ENCODE results near the gene RPS6KB2.
"Not testable (repeated sequence)": the region's sequence is repeated elsewhere in the genome, so short reads cannot be mapped to it uniquely, and the experiment has no call there.

Gene RPS6KB2

DNA sequence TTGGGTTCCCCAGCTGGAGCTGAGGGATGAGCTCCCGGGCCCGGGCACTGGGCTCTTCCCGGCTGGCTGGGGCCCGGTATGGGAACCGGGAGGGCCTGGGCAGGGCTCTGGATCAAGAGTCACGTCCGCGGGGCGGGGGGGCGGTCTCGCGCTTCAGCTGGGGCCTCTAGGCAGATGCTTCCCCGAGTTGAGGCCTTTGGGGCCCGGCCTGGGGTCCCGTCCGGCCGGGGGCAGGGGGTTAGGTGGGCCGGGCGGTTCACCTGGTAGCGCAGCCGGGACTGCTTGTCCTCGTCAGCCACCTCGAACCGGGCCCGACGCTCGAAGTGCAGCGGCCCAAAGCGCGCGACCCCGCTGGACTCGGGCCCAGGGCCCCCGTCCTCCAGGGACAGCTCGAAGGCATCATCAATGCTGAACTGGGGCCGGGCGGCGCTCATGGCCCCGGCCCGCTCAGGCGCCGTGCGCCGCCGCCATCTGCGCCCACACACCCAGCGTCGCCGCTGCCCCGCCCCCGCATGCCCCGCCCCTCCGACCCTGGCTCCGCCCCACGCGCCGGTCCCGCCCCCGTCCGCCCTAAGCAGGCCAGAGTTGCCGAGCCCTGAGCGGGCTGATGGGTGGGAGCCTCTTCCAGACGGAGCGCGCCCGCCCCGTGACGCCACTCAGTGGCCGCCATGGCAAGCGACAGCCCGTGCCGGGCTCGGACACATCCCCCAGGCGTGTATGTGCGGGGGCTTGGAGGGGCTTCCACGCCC, 40.6 kb downstream of the RPS6KB2 start, which contains the start of gene TMEM134:
Gene TMEM134, minus strand, starts transcription at position 493 of the 749 bp plus-strand sequence. Its CDS starts 59 bp downstream, at position 434.
- peak; percentile 93 to 94 for DNase-seq

DNA sequence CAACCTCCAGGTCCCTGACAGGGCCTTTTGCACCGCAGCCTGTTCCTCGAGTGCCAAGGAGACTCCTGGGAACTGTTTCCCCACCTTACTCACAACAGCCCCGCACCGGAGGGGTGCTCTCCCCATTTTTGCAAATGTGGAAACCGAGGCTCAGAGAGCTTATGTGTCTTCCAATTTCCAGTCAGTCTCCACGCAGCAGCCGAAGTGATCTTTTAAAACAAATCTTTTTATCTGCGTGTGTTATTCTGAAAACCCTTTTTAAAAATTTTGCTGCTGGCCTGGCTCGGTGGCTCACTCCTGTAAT, 41.2 kb downstream of the RPS6KB2 start:
- DNase-seq = no peak

DNA sequence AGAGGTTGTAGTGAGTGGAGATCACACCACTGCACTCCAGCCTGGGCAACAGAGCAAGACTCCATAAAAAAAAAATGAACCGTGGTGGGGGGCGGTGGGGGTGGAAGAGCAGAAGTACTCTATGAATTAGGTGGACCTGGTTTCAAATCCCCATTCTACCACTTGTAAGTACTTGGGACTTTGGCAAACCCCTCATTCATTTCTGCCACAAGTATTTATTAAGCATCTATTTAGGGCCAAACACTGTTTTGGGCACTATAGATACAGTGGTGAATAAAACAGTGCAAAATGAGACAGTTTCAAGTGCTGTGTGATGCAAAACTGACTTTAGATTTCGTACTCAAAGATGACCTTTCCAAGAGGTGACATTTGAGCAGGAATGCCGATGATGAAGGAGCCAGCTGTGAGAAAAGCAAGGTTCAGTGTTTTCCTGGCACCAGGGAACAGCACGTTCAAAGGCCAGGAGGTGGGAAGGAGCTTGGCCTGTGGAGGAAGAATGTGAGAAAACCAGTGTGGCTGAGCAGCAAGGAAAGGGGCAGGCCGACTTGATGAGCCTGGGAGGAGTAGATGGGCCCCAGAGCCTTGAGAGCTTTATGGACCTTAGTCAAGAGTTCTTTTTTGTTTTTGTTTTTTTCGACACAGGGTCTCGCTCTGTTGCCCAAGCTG, 42.2 kb downstream of the RPS6KB2 start:
- no peak for DNase-seq

DNA sequence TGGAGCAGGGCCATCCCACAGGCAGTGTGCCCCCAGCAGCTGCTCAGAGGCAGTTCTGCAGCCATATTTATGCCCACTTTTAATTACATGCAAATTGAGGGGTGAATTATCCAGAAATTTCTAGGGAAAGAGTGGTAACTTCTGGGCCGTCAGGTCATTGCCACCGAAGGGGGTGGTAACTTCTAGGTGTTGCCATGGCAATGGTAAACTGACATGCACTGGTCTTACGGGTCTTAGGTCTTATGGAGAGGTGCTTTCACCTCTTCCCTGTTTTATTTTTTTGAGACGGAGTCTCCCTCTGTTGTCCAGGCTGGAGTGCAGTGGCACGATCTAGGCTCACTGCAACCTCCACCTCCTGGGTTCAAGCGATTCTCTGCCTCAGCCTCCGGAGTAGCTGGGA, 44.6 kb downstream of the RPS6KB2 start:
- DNase-seq = no peak

DNA sequence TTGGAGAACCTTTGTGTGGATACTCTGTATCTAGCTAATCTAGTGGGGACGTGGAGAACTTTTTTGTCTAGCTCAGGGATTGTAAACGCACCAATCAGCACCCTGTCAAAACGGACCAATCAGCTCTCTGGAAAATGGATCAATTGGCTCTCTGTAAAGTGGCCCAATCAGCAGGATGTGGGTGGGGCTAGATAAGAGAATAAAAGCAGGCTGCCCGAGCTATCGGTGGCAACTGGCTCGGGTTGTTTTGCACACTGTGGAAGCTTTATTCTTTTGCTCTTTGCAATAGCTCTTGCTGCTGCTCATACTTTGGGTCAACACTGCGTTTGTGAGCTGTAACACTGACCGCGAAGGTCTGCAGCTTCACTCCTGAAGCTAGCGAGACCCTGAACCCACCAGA, 48.4 kb downstream of the RPS6KB2 start:
- not testable (repeated sequence) for DNase-seq

DNA sequence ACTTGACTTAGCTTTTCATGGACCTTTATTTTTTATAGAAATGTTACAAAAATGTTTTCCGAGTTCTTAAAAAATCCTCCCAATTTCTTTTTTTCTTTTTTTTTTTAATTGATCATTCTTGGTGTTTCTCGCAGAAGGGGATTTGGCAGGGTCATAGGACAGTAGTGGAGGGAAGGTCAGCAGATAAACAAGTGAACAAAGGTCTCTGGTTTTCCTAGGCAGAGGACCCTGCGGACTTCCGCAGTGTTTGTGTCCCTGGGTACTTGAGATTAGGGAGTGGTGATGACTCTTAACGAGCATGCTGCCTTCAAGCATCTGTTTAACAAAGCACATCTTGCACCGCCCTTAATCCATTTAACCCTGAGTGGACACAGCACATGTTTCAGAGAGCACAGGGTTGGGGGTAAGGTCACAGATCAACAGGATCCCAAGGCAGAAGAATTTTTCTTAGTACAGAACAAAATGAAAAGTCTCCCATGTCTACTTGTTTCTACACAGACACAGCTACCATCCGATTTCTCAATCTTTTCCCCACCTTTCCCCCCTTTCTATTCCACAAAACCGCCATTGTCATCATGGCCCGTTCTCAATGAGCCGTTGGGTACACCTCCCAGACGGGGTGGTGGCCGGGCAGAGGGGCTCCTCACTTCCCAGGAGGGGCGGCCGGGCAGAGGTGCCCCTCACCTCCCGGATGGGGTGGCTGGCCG, 49.2 kb downstream of the RPS6KB2 start:
- DNase-seq = not testable (repeated sequence)

DNA sequence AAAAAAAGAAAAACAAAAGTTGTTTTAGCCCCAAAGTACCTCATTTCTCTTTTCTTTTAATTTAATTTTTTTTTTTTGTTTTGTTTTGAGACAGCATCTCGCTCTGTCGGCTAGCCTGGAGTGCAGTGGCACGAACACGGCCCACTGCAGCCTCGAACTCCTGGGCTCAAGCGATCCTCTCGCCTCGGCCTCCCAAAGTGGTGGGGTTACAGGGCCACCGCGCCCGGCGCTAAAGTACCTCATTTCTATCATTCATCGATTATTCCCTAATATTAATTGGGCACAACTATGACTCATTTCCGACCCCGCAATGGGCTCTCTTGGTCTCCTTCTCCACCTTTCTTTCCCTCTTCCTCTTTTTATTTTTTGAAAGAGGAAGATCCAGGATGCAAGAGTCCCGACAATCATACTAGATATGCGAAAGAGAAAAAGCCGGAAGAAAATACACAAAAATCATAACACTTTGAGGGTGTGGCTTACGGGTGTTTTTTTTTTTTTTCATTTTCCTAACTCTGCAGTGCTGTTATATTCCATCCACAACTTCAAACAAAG, 54.1 kb downstream of the RPS6KB2 start:
- DNase-seq = no peak

DNA sequence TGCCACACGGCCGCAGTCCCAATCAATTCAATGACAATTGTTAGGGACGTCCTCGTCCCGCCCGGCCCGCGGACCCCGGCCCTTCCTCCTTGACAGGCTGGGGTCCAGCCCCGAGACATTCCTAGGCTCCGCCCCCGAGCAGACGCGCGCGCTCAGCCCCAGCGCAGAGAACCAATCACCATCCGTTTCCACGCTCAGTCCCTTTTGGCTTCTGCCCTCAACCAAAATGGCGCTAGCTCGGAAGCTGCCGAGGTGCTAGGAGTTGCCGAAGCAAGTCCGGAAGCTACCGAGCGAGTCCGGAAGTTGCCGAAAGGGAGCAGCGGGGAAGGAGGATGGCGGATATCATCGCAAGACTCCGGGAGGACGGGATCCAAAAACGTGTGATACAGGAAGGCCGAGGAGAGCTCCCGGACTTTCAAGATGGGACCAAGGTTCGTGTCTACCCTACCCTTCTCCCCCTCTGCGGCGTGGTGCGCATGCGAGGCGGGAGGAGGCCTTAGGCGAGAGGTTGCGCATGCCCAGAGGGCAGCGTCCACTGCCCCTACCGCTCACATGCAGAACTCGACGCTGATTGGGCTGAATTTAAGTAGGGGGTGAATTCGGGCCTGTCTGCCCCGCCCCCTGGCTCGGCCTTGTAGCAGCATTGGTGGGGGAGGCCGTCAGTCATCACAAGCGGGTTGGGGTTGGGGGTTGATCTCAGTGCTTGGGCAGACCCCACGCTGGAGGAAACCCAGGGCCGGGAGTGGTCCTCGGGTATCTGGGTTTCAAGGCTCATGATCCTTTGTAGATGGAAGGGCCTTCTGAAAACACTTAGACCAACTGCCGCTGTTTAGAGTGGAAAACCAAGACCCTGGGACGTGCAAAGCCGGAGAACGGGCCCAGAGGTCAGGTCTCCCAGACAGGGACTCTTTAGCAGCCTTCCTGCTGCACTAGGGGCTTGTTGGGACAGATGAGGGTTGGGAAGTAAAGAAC, 54.8 kb downstream of the RPS6KB2 start, which contains the start of gene AIP:
Gene AIP, plus strand, starts transcription at position 200 of the 972 bp plus-strand sequence. Its CDS starts 133 bp downstream, at position 333.
- peak; percentile 97 to 98 for DNase-seq

DNA sequence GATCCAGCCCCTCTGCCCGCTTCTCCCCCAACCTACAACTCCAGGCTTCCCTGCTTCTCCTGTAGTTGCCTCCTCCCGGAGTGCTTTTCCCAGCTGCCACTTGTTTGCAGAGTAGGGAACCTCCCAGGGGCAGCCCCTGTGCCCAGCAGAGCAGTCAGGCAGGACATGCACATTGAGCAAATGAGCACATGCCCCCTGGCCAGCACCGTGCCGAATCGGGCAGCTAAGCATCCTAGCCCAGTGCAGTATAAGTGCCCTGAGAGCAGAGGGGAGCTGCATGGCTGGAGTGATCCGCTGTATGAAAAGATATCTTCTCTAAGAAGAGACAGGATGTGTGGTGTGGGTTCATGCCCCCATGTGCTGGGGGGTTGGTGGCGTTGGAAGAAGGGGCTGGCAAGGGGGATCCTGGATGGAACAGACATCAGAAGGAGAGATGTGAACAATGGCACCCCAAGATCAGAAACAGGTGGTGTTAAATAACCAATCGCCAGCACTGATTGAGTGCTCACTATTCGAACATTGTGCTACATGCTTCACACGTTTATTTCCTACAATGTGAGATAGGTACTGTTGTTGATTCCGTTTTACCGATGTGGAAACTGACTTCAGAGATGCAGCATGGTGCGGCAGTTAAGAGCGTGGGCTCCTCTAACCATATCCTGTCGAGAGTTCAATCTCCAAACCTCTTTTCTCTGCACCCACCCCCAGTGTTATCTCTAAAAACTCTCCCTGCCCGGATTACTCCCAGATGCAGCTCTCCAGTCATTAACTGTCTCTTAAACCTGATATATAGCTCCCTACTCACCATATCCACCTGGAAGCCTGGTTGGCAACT, 55.8 kb downstream of the RPS6KB2 start:
- peak in 1 of 2 donors; percentile 69 for DNase-seq

DNA sequence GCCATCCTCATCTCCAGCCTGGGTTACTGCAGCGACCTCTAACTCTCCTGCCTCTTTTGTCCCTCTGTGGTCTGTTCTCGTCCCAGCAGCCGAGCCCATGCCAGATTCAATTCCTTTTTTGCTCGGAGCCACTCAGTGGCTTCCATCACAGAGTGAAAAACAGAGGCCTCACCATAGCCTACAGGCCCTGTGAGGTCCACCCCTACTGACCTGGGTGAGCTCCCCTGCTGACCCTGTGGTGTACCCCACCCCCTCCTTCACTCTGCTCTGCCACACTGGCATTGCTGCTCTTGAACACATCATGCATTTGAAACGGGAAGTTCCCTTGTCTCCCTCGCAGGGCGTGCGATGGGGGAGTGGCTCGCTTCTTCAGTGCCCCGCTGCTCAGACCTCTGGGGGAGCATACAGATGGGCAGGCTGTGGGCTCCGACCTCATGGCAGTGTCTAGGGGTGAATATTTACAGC, 56.6 kb downstream of the RPS6KB2 start:
- peak; percentile 58 to 70 for DNase-seq

Data from CD4-positive, alpha-beta T cell treated with Interferon alpha-2 for 1 hour (primary cell).